GM19240 (cell line): ENCODE results near the gene FAM162A.

Experiments
- DNase-seq: peaks from one replicate; pipeline ENCODE4 v3.0.0; 2011; ENCODE audit warnings: low spot score; ENCODE audit not compliant: insufficient read length

The FAM162A gene

GRCh38 chr3:122387709-122388108 lies 3.7 kb downstream of the FAM162A start:
- DNase-seq, result no peak

GRCh38 chr3:122389197-122389596 lies 5.2 kb downstream of the FAM162A start:
- DNase-seq, result no peak

- DNase-seq, result no peak
Observed at GRCh38 chr3:122389892-122390291, 5.9 kb downstream of the FAM162A start.

- no peak for DNase-seq
Observed at GRCh38 chr3:122390665-122391064, 6.7 kb downstream of the FAM162A start.

- DNase-seq, result no peak
Observed at GRCh38 chr3:122391681-122392446, 7.9 kb downstream of the FAM162A start.

GRCh38 chr3:122392868-122393844 lies 9.2 kb downstream of the FAM162A start:
- DNase-seq, result peak; percentile 17

- DNase-seq, result no peak
Observed at GRCh38 chr3:122394173-122394572, 10.2 kb downstream of the FAM162A start.

GRCh38 chr3:122395582-122395981 lies 11.6 kb downstream of the FAM162A start:
- no peak for DNase-seq

GRCh38 chr3:122396511-122396910 lies 12.5 kb downstream of the FAM162A start:
- no peak for DNase-seq

- no peak for DNase-seq
Observed at GRCh38 chr3:122397201-122397600, 13.2 kb downstream of the FAM162A start.

GRCh38 chr3:122398920-122399319 lies 14.9 kb downstream of the FAM162A start:
- no peak for DNase-seq

GRCh38 chr3:122403489-122403888 lies 19.5 kb downstream of the FAM162A start:
- DNase-seq, result no peak

GRCh38 chr3:122405015-122405414 lies 21.0 kb downstream of the FAM162A start:
- DNase-seq, result no peak

GRCh38 chr3:122406198-122406597 lies 22.2 kb downstream of the FAM162A start:
- no peak for DNase-seq

GRCh38 chr3:122407946-122408345 lies 24.0 kb downstream of the FAM162A start:
- DNase-seq, result no peak

- DNase-seq, result no peak
Observed at GRCh38 chr3:122409446-122409845, 25.5 kb downstream of the FAM162A start.

GRCh38 chr3:122410111-122410510 lies 26.1 kb downstream of the FAM162A start:
- no peak for DNase-seq

GRCh38 chr3:122410639-122411038 lies 26.7 kb downstream of the FAM162A start:
- DNase-seq, result no peak

GRCh38 chr3:122414391-122414790 lies 30.4 kb downstream of the FAM162A start:
- DNase-seq, result no peak

- DNase-seq, result peak; percentile 46
Observed at GRCh38 chr3:122415104-122415744, 31.2 kb downstream of the FAM162A start.

GRCh38 chr3:122415762-122416654 lies 32.0 kb downstream of the FAM162A start, which contains the start of gene WDR5B:
Gene WDR5B (minus strand): TSS chr3:122416062. CDS start chr3:122415528, 534 bp downstream.
- peak; percentile 90 for DNase-seq
